Epidermal melanocyte (primary cell): ENCODE measurements around the gene RNF213.
A peak's percentile ranks its signal among the peaks of the same experiment; 100 is the strongest.

Source experiments
- DNase-seq: peaks from one replicate; pipeline ENCODE4 v3.0.0; 2011; ENCODE audit warnings: low spot score; ENCODE audit not compliant: insufficient read length

The RNF213 gene

DNA sequence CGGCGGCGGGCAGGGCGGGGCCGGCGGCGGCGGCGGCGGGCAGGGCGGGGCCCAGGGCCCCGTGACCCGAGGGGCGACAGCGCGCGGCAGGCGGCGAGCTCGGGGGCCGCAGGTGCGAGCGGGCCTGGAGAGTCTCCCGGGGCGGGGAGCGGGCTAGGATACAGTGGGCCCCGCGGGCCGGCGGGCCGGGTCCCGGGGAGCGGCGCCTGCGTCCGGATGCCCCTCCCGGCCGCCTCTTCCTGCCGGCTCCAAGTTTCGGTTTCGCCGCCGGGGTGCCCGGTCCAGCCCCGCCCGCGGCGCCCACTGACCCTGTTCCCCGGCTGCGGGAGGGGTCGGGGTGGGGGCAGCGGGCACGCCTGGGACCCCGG lies at the start of gene RNF213:
RNF213 (plus strand) TSS at position 62 of the 368 bp plus-strand sequence. CDS start 2,830 bp downstream, outside the sequence.
- peak; percentile 61 for DNase-seq

DNA sequence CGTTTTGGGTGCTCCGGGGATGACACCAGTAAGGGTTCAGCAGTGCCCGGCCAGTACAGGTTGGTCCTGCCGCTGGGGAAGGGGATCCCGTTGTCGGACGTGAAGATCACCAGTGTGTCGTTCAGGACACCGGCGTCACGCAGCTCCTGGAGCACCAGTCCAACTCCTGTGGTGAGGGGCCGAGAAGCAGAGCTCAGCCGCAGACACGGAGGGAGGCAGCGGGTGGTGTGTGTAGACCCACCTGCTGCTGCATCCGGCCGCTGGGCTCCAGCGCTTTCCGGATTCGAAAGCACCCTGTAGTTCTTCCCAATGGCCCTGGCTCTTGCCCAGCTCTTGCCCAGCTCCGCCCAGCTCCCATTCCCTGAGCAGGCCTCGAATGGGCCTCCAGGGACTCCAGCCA lies 48.5 kb upstream of the RNF213 start:
- DNase-seq = no peak

DNA sequence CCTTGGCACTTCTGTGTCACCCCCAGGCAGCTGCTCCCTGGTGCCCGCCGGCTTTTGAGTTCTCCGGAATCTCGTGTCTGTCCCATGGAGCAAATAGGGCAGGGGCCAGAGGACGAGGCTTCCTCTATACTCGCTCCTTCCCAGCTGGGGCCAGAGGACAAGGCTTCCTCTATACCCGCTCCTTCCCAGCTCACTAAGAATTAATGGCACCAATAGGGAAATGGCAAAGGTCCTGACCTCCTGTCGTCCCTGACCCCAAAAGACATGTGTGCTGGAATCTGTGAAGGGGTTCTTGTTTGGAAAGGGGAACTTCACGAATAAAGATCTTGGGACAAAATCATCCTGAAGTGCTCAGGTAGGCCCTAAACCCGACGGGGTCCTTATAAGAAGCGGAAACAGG lies 48.1 kb upstream of the RNF213 start:
- no peak for DNase-seq

DNA sequence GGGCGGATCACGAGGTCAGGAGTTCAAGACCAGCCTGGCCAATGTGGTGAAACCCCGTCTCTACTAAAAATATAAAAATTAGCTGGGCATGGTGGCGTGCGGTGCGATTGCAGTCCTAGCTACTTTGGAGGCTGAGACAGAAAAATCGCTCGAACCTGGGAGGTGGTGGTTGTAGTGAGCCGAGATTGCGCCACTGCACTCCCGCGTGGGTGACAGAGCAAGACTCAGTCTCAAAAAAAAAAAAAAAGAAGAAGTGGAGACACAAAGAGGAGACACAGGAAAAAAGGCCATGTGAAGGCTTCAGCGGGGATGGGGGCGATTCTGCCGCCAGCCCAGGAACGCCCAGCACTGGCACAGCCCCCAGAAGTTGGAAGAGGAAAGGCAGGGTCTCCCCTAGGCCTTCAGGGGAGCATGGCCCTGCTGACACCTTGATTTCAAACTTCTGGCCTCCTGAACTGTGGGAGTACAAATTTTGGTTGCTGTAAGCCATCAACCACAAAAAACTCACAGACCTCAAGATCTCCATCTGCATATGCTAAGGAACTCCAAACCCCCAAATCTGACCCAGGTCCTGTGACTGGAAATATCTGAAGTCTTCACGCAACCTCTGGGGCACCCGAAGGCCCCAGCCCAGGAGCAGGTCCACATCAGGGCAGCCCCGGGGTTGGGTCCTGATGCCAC lies 47.5 kb upstream of the RNF213 start:
- no peak for DNase-seq

DNA sequence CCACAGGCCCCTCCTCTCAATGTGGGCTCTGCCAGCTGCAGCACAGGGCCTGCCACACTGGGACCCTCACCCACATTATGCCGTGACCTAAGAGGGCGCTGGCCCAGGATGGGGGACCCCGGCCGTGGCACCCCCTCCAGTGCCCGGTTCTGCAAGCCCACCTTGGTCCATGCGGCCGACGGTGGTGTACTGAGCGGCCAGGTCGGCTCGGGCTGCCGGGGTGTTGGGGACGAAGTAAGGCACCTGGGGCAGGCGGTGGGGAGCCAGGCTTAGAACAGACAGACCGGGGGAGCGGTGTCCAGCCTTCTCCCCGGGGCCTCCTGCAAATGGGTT lies 47.0 kb upstream of the RNF213 start:
- no peak for DNase-seq

DNA sequence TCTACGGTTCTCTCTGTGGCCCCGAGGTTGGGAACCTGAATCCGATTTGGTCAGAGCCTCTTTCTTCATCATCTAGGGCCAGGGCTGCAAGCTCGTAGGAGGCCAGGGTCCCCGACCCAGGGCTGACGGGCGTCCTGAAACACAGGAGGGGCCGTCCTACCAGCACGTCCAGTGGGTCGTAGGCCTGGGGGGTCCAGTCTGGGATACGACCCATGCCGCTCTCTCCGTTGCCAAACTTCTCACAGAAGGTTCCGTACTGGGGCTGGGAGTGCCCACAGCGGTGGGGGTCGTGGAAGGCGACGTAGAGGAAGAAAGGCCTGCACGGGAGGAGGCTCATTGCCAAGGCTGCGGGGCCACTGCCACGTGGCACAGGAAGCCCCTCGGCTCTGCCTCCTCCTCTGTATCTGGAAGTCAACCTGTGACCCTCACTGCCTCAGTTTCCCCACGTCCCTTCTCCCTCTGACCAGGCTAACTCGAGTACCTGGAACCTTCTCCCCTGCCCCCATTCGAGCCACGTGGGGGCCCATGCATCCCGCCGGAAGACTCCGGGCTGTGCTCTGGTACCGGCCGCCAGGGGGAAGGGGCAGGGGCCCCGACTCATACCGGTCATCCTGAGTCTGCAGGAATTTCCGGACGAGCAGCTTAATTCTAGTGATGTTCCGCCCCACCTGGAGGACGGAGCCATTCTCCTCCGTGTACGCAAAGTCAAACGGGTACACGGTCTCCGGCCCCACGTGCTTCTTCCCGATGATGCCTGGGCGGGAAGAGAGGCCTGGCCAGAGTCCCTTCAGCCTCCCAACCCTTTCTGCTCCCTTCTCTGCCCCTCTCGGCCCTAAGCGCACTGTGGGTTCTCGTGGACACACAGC lies 46.4 kb upstream of the RNF213 start:
- DNase-seq = no peak

DNA sequence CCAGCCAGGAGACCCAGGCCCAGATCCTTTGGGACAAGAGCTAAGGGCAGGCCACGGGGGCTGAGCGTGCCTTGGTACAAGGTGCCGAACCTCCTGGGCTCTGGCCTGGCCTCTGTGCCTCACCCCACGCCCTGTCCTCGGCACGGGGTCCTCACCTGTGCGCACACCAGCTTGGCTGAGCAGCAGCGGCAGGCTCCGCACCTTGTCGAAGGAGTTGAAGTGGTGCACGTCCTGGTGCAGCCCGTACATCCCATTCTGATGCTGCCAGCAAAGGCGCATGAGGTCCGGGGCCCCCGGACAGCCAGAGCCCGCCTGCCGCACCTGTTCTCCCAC lies 45.8 kb upstream of the RNF213 start:
- DNase-seq = no peak

DNA sequence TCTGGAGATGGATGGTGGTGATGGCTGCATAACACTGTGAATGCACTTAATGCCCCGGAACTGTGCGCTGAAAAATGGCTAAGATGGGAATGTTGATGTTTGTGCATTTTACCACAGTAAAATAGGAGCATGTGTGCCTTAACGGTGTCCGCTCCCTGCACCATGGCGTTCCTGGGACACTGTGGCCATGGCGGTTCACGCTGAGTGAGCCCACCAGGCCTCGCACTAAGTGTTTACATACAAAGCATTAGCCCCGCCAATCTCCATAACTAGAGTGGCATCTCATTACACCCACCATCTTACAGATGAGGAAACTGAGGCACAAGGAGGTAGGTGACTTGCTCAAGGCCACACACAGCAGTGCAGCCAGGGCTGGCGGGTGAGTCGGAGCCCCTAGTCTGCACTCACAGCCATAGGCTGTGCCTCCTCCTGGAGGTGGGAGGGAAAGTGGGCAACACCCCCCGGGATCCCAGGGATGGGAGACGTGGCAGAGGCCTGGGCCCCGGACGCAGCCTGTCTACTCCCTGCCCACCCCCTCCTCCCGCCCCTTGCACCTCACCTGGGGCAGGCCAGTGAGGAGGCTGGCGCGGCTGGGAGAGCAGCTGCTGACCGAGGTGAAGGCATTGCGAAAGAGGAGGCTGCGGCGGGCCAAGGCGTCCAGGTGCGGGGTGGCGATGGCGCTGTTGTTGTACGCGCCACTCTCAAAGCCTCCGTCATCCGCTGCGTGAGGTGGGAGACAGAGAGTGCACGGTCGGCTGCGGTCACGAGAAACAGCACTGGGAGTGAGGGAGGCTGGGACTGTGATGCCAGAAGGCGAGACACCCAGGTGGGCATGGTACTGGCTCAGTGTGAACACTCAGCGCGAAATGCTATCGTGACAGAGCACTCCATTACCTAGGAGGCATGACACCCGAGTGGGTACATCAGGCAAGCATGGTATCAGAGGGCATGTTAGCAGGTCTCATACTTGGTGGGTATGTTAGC lies 43.9 kb upstream of the RNF213 start:
- DNase-seq = no peak

DNA sequence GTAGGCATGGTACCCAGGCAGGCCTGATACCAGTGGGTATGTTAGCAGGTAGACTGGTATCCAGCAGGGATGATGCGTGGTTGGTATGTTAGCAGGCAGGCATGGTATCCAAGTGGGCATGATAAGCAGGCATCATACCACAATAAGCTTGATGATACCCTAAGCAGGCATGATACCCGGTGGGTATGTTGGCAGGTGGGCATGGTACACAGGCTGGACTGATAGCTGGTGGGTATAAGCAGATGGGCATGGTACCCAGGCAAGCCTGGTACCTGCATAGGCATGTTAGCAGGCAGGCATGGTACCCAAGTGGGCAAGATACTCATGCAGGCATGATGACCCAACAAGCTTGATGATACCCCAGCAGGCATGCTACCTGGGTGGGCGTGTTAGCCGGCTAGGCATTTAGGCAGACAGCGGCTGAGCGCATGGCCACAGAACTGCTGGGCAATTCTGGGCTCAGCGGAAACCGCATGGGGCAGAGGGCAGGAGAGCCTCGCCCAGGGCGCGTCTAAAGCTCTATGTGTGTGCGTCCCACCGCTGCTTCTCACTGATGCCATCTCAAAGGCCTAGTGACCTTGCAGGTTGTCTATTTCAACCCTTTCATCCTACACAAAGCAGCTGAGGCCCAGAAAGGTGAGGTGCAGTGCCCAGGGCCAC lies 42.8 kb upstream of the RNF213 start:
- no peak for DNase-seq

DNA sequence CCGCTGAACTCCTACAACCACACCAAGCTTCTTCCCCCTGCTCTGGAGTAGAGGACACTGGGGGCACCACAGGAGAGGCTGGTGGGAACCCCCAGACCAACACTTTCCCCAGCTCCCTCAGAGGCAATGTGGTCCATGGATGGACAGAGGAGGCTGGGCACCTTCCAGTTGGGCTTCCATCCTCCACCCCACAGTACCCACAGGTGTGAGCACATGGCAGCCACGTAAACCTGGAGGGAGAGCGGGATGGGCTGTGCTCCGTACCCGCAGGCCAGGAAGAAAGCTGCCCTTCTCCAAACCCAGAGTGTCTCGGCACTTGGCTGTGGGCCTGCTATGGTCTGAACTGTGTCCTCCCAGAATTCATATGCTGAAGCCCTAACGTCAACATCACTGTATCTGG lies 42.3 kb upstream of the RNF213 start:
- DNase-seq = no peak

DNA sequence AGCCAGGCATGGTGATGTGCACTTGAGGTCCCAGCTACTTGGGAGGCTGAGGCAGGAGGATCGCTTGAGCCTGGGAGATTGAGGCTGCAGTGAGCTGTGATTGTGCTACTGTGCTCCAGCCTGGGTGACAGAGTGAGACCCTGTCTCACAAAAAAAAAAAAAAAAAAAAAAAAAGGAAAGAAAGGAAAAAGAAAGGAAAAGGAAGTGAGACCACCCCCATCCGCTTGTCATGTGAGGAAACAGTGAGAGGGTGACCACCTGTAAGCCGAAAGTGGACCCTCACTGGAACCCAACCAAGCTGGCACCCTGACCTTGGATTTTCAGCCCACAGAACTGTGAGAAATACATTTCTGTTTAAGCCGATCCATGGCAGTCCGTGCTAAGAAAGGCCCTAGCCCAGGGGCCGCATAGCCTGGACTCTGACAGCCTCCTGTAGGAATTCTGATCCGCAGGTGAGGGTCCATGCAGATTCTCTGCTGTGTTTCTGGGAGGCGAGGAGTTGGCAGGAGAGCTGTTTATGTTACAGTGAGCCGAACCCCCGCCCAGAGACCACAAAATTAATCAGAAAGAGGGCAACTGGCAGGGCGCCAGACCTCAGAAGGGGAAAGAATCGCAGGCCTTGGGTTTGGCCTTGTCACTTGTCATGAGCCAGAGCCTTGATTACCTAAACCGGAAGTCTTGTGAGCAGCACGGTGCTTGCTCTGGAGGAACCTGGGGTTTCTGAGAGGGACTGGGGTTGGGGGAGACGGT lies 41.5 kb upstream of the RNF213 start:
- DNase-seq = peak; percentile 68

DNA sequence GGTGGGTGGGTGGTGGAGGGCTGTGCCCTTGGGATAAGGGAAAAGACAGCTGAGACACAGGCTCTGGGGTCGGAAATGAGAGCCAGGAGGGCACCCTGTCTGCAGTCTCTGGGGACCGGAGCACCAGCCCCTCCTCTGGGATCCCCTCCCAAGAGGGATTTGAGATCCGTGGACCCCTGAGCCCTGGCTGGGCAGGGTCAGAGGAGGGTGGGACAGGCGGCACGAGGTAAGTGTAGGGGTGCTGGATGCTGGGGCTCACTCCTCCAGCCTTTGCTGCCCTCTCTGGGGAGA lies 40.9 kb upstream of the RNF213 start:
- DNase-seq = no peak

DNA sequence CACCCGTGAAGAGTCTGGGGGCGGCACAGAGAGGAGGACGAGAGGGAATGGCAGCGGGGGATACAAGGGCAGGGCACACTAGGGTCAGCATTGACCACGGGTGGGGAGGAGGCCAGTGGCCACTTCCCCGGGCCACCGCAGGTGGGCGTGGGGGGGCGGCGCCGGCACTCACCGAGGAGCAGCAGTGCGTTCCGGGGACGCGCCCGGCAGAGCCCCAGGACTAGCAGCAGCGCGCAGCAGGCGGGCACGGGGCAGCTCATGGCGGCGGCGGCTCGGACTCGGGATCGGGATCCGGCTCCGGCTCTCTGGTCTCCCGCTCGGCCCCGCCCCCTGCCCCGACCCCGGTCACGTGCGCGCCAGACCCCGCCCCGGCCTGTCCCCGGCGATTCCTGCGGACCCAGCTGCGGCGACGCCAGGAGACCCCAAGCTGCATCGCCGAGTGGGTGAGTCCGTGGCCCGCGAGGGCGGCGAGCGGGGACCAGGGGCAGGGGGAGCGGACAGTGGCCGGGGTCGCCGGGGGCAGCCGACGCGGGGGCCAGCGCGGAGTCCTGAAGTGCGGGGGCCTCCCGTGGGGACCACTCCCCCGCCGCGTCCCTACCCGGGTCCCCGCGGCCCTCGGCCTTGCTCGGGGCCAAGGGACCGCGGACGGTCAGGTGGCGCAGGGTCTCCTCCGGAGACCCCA lies 40.5 kb upstream of the RNF213 start, which contains the start of the genes SGSH and SLC26A11:
SGSH (minus strand) TSS at position 280 of the 682 bp plus-strand sequence; CDS start at position 260, 20 bp downstream.
SLC26A11 (plus strand) TSS at position 374 of the 682 bp plus-strand sequence. CDS start 1,134 bp downstream, outside the sequence.
- DNase-seq = peak; percentile 98

DNA sequence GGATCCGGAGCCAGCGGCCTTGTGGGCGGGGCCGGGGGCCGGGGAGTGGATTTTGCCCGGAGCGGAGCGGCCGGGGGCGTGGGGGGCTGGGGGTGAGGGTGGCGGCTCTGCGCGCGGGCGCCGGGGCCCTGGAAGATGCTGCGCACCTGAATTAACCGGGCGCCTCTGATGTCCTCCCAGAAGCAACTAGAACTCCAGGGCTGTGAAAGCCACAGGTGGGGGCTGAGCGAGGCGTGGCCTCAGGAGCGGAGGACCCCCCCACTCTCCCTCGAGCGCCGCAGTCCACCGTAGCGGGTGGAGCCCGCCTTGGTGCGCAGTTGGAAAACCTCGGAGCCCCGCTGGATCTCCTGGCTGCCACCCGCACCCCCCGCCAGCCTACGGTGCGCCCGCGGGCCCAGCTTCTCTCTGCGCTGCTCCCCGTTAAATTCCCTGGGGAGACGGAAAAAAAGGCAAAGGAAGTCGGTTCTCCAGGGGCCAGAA lies 39.9 kb upstream of the RNF213 start:
- DNase-seq = peak; percentile 19

DNA sequence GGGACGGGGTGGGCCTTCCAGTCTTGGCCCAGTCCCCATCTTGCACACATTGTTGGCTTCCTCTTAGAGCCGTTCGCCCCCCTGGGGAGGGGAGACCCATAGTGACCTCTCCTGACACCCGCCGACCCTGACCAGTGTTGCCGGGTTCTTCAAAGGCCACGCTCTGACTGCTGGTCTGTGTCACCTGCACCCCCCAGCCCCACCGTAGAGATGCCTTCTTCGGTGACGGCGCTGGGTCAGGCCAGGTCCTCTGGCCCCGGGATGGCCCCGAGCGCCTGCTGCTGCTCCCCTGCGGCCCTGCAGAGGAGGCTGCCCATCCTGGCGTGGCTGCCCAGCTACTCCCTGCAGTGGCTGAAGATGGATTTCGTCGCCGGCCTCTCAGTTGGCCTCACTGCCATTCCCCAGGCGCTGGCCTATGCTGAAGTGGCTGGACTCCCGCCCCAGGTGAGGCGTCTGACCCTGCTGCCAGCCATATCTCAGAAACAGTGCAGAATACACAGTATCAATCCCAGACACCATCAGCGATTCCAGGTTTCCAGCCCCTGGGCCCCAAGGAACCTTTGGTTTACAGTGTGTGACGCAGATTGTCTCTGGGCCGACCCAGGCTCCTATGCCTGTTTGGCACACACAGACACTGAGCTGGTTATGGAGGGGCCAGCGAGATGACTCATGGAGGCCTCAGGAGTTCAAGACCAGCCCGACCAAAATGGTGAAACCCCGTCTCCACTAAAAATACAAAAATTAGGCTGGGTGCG lies 39.1 kb upstream of the RNF213 start:
- DNase-seq = peak; percentile 10

DNA sequence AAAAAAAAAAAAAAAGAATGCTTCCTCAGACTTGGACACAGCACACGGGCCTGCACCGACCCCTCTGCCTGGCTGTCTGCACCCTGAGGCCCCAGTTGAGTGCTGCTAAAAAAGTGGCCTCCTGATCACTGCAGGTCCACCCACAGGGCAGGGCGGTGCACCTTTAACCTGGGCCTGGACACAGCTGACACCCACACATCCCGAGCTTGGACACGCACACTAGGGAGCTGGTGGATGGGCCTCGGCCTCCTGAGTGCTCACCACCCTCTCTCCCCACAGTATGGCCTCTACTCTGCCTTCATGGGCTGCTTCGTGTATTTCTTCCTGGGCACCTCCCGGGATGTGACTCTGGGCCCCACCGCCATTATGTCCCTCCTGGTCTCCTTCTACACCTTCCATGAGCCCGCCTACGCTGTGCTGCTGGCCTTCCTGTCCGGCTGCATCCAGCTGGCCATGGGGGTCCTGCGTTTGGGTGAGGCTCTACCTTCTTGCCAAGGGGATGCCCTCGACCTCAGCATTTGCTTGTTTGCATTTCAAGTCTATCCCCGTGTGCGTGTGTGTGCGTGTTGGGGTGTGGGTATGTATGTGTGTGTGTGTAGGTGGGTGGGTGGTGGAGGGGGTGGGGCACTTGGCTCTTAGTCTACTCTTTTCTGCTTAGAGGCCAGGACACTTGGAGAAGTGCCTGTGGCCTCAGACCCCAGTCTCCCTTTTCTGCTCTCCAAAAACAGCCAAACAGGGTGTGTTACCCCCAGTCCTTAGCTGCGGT lies 38.1 kb upstream of the RNF213 start:
- peak; percentile 13 for DNase-seq

DNA sequence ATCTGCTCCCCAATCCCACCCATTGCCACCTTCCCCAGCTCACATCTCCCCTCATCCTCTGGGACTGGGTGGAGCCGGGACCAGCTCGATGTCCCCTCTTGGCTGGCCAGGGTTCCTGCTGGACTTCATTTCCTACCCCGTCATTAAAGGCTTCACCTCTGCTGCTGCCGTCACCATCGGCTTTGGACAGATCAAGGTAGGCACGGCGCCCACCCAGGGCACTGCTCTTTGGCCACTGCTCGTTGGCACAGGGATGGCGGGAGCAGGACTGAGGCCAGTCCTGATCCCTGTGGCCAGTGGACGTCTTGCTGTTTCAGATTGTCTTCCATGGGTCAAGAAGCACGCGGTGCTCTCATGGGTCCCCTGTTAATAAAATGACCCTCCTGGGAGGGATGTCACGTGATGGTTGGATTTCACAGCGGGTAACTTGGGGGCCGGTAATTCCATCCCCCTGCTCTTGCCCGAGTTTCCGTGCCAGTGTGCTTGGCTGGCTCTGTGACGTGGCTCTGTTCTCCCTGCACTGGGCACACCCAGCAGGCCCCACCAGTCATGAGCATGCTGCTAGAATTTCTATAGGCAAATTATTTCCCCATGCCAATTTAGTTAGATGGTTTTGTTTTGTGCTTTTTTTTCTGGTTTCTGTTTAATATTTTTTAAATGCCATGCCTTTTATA lies 37.4 kb upstream of the RNF213 start:
- DNase-seq = peak; percentile 8
